BJ (cell line): ENCODE results near the gene VWF. TPM values are rescaled to one million over a fixed set of nuclear protein-coding genes. Genes with fewer than 3 reads are reported as not detected.
"Not testable (repeated sequence)": the region's sequence is repeated elsewhere in the genome, so short reads cannot be mapped to it uniquely, and the experiment has no call there.

Experiments used
- CTCF ChIA-PET: fragments of 350-600 bp; formaldehyde crosslinking; extraction: SDS; loops from one replicate; lab custom pipeline; 2021; ENCODE audit warnings: antibody characterized with exemption, inconsistent platforms; lab: Yijun Ruan, JAX
- POLR2A ChIA-PET: fragments of 300-600 bp; sonication (Branson Sonifier 250); formaldehyde crosslinking; extraction: SDS; loops from one replicate; lab custom pipeline; 2021; ENCODE audit warnings: antibody characterized with exemption; lab: Charles Lee
- DNase-seq: peaks from one replicate; pipeline ENCODE4 v3.0.0-alpha.2; 2011; ENCODE audit warnings: low read depth
- H3K27me3 ChIP-seq: 2 replicates; pipeline ENCODE4 v1.6.0; 2011; ENCODE audit warnings: low read length; ENCODE audit not compliant: control insufficient read depth, insufficient read depth
- H3K36me3 ChIP-seq: 2 replicates; pipeline ENCODE4 v1.5.1; 2011; ENCODE audit warnings: low read length; ENCODE audit not compliant: control insufficient read depth, insufficient read depth
- H3K4me3 ChIP-seq: 2 replicates; pipeline ENCODE4 v1.5.1; 2011; ENCODE audit warnings: low read depth, mild to moderate bottlenecking, control low read depth, low read length
- polyA plus RNA-seq: library from polyadenylated mRNA; depleted of rRNA; stranded (reverse); fragments of >200 nt; gene quantifications from 2 replicates; pipeline ENCODE4 v1.2.3, GENCODE V29; 2011
- TF ChIP-seq, protein P1 (sequence below): IDR thresholded peaks from 2 replicates; pipeline ENCODE4 v1.5.1; 2011; ENCODE audit warnings: low read depth, mild to moderate bottlenecking, control low read depth, inconsistent platforms, low read length, moderate library complexity; ENCODE audit not compliant: insufficient read depth

VWF gene
- polyA plus RNA-seq, 1 experiment = 0.06 TPM

DNA sequence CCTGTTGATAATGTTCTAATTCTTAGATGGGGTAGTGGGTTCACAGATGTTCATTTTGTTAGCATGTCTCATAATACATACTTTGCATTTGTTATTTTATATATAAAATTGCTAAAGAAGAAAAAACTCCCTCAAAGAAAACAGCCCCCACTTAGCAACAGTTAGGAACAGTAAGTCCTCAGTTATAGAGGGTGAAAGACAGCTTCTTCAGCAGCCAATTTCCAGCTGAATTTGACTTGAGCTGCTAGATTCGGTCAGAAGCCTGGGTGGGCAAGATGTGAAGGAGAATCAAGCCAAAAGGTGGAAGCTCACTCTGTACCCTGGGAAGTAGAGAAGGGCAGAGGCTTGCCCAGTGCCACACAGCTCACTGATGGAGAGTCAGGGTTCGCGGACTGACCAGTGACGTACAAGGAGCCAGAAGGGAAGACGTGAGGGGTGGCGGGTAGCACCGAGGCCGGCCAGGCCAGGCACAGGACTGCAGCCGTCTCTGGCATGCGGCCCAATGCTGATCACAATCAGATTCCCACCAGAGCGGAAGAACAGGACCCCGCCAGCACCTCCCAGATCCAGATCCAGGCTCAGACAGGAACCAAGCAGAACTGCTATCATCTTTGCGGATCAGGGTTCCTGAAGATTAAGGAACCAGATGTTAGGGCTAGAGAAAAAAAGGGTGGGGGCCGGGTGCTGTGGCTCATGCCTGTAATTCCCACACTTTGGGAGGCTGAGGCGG is 30.4 kb upstream of the VWF start:
- CTCF ChIA-PET = interaction anchor here (0.6 to 1.0 kb wide), 2 partner anchors 16 to 599 kb away, joined by 3 read pairs; no protein-coding TSS in a partner anchor
- no peak for DNase-seq
- H3K27me3 ChIP-seq = no peaks in the 10 kb centered on the region
- TF ChIP-seq, protein P1, sequence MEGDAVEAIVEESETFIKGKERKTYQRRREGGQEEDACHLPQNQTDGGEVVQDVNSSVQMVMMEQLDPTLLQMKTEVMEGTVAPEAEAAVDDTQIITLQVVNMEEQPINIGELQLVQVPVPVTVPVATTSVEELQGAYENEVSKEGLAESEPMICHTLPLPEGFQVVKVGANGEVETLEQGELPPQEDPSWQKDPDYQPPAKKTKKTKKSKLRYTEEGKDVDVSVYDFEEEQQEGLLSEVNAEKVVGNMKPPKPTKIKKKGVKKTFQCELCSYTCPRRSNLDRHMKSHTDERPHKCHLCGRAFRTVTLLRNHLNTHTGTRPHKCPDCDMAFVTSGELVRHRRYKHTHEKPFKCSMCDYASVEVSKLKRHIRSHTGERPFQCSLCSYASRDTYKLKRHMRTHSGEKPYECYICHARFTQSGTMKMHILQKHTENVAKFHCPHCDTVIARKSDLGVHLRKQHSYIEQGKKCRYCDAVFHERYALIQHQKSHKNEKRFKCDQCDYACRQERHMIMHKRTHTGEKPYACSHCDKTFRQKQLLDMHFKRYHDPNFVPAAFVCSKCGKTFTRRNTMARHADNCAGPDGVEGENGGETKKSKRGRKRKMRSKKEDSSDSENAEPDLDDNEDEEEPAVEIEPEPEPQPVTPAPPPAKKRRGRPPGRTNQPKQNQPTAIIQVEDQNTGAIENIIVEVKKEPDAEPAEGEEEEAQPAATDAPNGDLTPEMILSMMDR = no peak
- no peaks in the 10 kb centered on the region for H3K36me3 ChIP-seq
- POLR2A ChIA-PET = no interaction called here
- no peak overlapping the region for H3K4me3 ChIP-seq

DNA sequence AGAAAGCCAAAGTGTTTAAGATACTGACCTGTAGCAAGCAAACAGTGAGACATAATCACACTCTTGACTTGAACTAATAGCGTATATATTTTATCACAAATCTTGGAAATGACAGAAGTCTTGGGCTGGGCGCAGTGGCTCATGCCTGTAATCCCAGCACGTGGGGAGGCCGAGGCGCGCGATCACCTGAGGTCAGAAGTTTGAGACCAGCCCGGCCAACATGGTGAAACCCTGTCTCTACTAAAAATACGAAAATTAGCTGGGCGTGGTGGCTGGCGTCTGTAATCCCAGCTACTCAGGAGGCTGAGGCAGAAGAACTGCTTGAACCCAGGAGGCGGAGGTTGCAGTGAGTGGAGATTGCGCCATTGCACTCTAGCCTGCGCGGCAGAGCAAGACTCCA is 24.3 kb upstream of the VWF start:
- H3K27me3 ChIP-seq, H3K4me3 ChIP-seq, DNase-seq, CTCF ChIA-PET, H3K36me3 ChIP-seq, POLR2A ChIA-PET: not testable (repeated sequence)

DNA sequence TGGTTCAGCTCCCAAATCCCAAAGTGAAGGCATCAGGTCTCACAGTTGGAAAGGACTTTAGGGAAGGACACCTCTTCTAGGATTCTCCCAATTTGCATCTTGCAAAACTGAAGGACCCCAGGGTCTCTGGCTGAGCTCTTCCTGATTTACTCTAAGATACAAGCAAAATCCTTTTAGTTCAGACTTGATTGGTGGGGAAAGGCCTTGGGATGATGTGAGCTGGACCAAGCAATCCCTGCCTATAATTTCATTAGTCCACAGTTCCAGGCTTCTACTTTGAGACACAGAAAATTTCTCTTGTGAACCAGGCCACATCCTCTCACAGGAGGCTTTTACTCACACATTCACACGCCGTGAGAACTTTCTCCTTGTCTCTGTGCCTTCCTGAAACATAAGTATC is 23.6 kb upstream of the VWF start:
- POLR2A ChIA-PET = no interaction called here

DNA sequence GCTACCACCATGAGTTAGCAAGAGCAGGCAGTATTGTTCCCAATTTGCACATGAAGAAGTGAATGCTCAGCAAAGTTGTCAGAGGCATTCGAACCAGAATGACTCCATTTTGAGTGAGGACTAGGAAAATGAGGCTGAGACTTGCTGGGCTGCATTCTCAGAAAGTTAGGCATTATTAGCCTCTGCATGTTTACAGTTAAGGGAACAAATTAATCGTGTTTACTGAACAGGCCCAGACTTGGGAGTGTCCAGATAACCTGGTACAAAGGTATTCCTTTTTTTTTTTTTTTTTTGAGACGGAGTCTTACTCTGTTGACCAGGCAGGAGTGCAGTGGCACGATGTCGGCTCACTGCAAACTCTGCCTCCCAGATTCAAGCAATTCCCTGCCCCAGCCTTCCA is 22.5 kb upstream of the VWF start:
- Histone ChIP-seq H3K27me3 (no peaks in the 10 kb centered on the region), H3K36me3 (no peaks in the 10 kb centered on the region), H3K4me3 (no peak overlapping the region)
- POLR2A ChIA-PET = no interaction called here
- CTCF ChIA-PET = interaction anchor here (1.3 kb wide), 1 partner anchor 49 kb away, joined by 3 read pairs; no protein-coding TSS in a partner anchor
- DNase-seq = no peak
- TF ChIP-seq, protein P1 = no peak

More for the DNA sequence above, 23.6 kb upstream of the VWF start:
- Histone ChIP-seq H3K36me3 (no peaks in the 10 kb centered on the region), H3K4me3 (no peak overlapping the region), H3K27me3 (no peaks in the 10 kb centered on the region)
- no peak for DNase-seq
- TF ChIP-seq, protein P1 = no peak
- CTCF ChIA-PET = interaction anchor here (1.3 kb wide), 1 partner anchor 47 kb away, joined by 3 read pairs; no protein-coding TSS in a partner anchor

DNA sequence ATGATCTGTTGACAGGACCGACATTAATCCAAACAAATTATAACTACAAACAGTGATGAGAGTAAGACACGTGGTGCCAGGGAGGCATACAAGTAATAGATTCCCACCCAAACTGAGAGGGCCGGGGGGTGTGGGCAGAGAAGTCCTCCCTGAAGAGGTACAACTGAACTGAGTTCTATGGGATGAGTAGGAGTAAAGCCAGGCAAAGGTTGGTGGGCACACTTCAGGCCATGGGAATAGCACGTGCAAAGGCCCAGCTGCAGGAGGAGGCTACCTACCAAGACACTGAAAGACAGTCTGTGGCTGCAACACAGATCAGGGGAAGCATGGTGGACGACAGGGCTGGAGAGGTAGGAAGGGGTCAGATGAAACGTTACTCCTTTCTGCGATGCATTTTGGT is 22.0 kb upstream of the VWF start:
- no peak for DNase-seq
- CTCF ChIA-PET = no interaction called here
- H3K4me3 ChIP-seq = no peak overlapping the region
- TF ChIP-seq, protein P1 = no peak
- H3K27me3 ChIP-seq = no peaks in the 10 kb centered on the region
- no peaks in the 10 kb centered on the region for H3K36me3 ChIP-seq
- POLR2A ChIA-PET = no interaction called here
